MM.1S (cell line): ENCODE data around the gene PDZK1.

Source experiments
- EZH2 ChIP-seq: fragments of 300-600 bp; sonication (generic); optimal IDR thresholded peaks from 2 replicates; pipeline ENCODE3; 2017; ENCODE audit warnings: low read depth, mild to moderate bottlenecking, antibody characterized with exemption, low read length, mixed read lengths
- EZH2phosphoT487 ChIP-seq: fragments of 300-600 bp; sonication (generic); IDR thresholded peaks from 2 replicates; pipeline ENCODE4 v1.6.1; 2018; ENCODE audit warnings: antibody characterized with exemption, low read length
- TF ChIP-seq, protein P1 (sequence below): fragments of 300-600 bp; sonication (generic); IDR thresholded peaks from 2 replicates; pipeline ENCODE4 v1.5.1; 2016; ENCODE audit warnings: antibody characterized with exemption, low read length, mixed read lengths

DNA sequence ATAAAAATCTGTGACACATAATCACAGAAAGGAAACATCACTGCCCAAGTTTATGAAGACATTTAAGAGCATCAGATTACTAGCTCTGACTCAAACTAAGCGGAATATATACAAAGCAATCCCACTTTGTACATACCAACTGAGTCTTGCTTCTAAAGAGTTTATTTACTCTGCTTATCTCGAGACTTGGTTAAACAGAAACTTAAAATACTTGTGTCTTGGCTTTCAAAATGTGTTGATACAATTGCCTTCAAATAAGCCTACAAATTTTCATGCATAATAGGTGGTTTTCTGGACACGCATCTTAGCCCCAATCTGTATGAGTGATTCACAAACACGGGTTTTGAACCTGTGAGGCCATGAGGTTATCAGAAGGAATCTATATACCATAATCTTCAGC, 33.1 kb upstream of the PDZK1 start:
- TF ChIP-seq, protein P1, sequence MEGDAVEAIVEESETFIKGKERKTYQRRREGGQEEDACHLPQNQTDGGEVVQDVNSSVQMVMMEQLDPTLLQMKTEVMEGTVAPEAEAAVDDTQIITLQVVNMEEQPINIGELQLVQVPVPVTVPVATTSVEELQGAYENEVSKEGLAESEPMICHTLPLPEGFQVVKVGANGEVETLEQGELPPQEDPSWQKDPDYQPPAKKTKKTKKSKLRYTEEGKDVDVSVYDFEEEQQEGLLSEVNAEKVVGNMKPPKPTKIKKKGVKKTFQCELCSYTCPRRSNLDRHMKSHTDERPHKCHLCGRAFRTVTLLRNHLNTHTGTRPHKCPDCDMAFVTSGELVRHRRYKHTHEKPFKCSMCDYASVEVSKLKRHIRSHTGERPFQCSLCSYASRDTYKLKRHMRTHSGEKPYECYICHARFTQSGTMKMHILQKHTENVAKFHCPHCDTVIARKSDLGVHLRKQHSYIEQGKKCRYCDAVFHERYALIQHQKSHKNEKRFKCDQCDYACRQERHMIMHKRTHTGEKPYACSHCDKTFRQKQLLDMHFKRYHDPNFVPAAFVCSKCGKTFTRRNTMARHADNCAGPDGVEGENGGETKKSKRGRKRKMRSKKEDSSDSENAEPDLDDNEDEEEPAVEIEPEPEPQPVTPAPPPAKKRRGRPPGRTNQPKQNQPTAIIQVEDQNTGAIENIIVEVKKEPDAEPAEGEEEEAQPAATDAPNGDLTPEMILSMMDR: no peak
- no peak for TF ChIP-seq EZH2phosphoT487
- TF ChIP-seq EZH2: no peak
